ENCODE results near the gene BARX1. TPM values are rescaled to one million over a fixed set of nuclear protein-coding genes. Genes with fewer than 3 reads are reported as not detected.
"Not testable (repeated sequence)": the region's sequence is repeated elsewhere in the genome, so short reads cannot be mapped to it uniquely, and the experiment has no call there.

The BARX1 gene
- total RNA-seq, 1 donor from 2014 or later: not detected

DNA sequence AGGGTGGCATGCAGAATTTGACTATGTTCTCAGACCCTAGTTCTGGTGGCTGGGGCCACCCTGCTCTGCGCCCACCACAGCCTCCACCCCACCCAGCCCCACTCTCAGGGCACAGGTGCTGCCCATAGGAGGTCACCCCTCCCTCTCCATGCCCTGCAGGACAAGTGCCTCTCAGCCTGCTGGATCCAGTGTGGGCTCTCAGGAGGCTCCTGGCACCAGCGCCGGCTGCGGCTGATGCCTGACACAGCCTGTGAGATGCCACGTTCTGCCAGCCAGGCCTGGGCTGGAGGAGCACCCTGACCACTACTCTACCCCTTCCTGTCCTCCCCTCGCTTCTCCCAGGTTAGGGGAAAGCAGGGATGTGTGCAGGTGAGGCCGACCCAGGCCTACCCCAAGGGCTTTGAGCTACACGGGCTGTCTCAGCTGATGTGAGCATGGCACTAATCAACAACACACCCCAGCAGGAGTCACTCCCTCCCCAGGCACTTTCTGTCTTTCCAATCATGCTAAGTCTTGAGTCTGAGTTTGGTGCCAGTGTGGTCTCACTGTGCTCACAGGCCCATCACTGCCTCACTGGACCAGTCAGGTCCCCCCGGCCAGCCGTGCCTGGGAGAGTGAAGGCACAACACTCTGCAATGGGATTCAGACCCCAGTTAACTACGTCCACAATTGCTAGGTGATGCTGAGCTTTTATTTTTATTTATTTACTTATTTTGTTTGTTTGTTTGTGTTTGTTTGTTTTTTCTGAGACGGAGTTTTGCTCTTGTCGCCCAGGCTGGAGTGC, 12.1 kb upstream of the BARX1 start:
- no peak for DNase-seq (ENCODE audit: low read depth)

DNA sequence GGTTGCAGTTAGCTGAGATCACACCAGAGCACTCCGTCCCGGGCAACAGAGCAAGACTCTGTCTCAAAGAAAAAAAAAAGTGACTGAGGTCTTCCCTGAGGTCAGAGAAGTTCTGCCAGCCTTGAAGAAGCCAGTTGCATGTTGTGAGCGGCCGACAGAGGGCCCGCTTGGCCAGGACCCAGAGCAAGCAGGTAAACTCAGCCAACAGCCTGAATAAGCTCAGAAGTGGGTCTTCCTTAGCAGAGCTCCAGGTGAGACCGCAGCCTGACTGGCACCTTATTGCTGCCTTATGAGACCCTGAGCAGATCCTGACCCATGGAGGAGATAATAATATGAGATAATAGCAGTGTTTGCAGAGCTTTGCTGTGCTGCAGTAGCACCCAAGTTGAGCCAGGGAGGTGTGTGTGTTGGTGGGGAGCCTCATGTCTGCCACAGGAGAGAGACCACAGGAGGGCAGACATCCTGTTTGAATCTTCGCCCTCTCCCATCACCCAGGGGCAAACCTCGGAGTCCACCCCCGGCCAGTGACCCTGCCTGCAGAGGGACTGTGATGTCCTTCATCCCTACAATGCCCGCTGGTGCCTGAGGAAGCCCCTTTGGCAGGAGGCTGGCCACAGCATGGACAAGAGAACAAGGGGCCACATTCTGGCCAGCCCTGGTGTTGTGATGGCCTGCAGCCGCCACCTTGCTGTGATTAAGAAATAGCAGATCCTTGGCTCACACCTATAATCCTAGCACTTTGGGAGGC, 10.8 kb upstream of the BARX1 start:
- no peak for DNase-seq (ENCODE audit: low read depth)

DNA sequence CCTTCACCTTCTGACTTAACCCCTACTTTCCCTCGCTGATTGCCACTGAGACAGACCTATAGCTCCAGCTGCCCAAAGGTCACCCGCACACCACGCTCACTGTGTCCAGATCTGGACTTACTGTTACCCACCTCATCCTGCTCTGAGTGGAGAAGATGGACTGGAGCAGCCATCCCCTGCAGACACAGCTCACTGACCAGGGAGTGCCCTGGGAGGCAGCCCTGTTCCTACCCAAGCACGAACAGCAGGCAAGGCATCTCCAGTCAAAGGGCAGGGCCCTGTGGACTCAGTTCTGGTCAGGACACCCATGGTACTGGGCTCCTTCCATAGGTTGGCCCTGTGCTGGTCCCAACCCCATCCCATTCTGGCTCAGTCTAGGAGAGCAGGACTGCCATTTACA, 9.5 kb upstream of the BARX1 start:
- no peak for DNase-seq (ENCODE audit: low read depth)

DNA sequence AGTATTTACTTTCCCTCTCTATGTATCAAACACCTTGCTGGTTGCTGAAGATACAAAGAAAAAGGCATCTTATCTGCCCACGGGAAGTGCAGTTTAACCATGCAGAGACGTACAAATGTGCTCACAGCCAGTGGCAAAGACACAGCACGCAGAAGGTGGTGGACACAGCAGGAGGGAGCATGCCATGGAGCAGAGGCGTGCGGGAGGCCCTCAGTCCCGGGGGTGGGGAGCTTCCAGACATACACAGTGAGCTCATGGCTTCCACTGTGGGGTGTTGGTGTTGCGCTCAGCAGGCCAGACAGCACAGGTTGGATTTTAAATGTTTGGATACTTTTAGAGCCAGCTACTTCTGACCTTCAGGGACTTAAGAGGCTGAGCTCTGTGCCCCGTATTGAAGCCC, 8.8 kb upstream of the BARX1 start:
- DNase-seq (ENCODE audit: low read depth): no peak

DNA sequence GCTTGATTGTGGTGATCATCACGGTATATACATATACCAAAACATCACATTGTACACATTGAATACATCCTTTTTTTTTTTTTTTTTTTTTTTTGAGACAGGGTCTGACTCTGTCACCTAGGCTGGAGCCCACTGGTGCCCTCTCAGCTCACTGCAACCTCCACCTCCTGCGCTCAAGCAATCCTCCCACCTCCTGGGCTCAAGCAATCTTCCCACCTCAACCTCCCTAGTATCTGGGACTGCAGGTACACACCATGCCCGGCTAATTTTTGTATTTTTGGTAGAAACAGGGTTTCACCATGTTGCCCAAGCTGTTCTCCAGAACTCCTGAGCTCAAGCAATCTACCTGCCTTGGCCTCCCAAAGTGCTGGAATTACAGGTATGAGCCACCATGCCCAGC, 8.3 kb upstream of the BARX1 start:
- DNase-seq (ENCODE audit: low read depth): not testable (repeated sequence)

DNA sequence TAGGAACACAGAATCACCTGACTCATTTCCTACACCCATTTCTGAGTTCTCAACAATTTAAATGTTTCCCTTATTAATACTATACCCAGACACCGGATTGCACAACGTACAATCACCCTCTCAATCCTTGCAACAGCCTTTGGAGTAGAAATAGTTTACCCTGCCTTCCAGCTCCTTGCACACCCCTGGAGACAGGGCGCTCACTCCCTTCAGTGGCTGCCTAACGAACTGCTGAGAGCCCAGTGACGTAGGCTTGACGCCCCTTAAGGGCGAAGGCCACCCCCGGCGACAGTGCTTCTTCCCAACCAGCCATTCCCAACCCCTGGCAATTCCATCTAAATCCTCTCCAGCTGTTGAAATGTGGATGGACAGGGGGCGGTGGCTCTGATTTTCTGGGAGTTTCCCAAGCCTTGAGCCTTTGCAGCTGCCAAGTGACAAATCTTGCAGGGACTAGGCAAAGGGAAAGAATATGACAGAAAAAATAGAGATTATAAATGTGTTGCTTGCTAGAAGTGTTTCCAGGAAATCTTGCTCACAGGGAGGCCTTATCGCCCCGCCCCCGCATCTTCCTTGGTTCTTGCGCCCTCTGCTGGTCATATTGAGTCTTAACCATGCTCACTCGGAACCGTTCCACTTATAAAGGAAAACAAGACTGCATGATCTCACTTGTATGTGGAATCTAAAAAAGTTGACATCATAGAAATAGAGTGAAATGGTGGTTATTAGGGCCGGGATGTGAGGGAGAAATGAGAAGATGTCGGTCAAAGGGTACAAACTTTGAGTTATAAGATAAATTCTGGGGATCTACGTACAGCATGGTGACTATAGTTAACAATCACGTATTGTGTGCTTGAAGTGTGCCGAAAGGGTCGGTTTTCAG, 7.6 kb upstream of the BARX1 start:
- peak; percentile 93 for DNase-seq (ENCODE audit: low read depth)

DNA sequence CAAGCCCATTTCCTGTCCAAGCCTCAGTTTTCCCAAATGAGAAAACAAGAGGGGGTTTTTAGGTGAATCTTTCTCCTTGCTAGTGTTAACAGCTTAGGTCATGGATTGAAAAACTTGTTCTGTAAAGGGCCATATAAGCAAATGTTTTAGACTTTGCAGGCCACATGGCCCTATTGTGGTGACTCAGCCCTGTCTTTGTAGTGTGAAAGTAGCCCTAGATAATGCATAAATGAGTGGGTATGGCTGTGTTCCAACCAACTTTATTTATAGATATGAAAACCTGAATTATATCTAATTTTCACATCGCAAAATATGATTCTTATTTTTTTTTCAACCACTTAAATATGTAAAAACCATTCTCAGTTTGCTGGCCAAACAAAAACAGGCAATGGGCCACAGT, 6.9 kb upstream of the BARX1 start:
- no peak for DNase-seq (ENCODE audit: low read depth)

DNA sequence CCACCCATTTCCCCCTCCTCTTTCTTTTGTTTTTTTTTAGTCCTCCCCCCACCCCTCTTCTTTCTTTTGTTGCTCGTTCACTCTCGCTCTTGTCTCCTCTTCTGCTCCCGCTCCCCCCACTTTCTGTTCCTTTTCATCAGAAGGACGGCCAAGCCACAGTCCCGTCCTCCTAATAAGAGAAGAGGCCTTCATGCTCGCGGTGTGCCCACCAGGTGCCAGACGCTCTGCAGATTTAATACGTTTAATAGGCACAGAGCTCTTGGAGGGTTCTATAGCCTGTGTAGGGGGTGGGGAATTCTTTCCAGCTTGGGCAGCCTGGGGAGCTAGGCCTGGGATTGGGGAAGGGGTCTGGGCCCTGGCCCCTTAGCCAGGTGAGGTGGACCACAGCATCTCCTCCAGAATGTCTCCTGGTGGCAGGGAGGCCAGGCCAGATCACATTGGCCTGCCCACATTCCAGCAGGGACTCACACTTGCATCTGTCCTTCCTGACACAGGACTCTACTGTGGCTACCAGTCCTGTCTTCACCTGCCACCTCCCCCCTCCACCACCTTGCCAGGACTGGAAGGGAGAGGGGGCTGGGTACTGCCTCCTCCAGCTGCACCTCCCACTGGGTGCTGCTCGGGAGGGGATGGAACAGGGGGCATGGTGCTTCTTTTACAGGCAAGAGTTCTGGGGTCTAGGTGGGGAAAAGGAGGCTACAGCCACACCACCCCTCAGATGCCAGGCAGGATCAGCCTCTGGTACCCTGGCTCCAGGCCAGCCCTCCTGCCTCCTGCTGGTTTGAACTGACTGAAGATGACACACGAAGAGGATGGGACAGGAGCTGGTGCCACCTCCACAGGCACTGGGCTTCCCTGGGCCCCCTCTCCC, 6.1 kb upstream of the BARX1 start:
- no peak for DNase-seq (ENCODE audit: low read depth)

DNA sequence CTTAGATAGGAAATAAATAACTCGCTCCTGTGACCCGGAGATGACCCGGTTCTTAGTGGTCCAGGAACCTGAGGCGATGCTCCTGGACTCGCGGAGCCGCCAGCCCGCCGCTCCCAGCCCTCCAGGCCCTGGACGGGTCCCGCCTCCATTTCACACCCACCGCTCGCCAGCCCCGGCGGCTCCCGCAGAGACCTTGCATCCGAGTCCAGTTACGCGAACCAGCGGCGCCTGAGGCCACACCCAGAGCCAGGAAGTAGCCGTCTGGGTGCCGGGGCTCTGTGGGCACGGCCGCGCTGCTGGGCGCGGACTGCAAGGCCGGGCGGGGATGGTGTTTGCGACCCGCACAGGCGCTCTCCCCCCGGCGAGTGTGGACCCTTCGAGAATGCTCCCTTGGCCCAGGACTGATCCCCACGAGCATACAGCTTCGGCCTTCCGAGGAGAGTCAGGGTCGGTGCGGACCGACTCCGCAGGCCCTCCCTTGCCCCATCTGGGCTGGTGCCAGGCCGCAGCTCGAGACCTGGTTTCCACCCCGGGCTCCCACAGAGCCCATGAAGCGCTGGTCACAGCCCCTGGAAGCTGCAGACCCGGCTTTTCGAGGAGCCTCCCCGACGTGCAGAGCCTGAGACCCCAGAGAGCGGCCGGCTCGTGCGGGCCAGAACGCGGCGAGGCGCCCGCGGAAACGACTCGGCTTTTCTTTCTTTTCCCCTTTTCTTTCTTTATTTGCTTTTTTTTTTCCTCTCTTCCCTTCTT, 5.2 kb upstream of the BARX1 start:
- DNase-seq (ENCODE audit: low read depth): no peak

DNA sequence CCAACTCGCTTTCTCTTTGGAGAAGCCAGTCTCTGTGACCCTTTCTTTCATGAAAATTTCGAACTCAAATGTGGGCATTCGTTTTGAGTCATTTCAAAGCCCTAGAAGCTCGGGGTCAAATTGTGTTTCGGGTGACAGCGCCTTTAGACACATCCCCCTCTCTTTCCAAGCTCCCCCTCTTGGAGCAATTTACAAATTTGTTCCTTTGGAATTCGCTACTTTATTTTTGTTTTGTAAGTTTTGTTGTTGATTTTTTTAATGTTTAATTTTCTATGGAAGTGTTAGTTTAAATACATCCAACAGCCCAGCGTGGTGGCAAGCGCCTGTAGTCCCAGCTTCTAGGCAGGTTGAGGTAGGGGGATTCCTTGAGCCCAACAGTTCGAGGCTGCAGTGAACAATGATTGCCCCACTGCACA, 4.6 kb upstream of the BARX1 start:
- no peak for DNase-seq (ENCODE audit: low read depth)

DNA sequence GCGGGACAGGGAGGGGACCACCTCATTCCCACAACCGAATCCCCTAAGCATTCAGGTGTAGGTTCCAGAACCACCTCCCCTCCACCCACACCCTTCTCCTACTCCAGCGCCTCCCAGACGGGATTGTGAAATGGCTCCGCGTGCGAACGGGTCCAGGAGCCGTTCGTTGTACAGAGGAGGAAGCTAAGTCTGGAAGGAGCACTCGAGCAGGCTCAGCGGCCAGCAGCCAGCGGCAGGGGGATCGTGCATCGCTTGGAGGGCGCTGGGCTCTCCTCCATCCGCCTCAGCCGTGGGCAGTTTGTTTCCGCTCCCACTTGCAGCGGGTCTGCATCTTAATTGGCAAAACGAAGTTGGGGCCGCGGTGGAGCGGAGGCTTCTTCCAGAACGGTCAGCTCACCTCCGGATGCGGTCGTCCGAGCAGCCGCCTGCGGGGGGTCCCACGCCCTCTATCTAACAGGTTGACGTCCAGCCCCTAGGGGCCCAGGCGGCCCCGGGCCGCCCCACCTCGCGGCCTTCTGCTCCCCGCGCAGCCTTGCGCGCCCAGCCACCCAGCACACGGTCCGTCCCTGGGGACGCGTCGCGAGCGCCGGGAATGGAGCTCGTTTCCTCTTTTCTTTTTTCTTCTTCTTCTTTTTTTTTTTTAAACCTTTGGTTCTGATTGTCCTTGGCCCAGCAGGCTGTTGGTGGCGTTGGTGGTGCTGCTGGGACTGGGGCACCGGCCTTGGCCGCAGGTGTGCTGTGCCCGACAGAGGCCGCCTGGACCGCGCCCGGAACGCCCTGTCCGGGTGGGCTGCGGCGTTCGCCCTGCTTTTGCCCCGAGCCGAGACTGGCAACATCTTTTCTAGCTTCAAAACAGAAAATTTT, 3.9 kb upstream of the BARX1 start:
- no peak for DNase-seq (ENCODE audit: low read depth)

DNA sequence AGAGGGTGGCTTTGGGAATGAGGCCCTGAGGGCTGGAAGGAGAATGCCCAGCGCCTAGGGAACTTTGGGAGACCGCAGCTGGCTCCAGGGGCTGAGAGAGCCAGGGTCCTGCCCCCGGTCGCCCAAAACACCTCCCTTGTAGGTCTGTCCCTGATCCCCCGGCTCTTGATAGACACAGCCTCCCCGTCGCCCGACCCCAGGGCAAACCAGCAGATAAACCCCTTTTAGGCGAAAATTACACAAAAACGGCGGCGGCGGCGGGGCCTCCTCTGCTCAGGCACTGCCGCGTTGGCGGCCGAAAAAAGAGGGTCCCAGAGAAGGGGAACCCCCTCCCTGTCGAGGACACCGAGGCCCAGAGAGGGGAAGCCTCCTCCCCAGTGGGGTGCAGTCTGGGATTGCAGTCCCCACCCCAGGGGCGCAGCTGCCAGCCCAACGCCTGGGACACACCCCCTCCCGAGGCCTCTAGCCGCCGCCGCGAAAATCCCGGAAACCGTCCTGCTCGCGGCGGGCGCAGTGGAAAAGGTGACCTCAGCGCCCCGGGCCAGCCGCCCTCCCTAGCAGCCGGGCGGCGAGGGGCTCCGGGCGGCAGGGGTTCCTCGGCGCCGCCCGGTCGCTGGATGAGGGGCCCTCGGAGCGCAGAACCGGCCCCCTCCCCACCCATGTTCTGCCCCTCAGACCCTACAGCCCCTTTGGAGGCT, 3.1 kb upstream of the BARX1 start:
- DNase-seq (ENCODE audit: low read depth): no peak

DNA sequence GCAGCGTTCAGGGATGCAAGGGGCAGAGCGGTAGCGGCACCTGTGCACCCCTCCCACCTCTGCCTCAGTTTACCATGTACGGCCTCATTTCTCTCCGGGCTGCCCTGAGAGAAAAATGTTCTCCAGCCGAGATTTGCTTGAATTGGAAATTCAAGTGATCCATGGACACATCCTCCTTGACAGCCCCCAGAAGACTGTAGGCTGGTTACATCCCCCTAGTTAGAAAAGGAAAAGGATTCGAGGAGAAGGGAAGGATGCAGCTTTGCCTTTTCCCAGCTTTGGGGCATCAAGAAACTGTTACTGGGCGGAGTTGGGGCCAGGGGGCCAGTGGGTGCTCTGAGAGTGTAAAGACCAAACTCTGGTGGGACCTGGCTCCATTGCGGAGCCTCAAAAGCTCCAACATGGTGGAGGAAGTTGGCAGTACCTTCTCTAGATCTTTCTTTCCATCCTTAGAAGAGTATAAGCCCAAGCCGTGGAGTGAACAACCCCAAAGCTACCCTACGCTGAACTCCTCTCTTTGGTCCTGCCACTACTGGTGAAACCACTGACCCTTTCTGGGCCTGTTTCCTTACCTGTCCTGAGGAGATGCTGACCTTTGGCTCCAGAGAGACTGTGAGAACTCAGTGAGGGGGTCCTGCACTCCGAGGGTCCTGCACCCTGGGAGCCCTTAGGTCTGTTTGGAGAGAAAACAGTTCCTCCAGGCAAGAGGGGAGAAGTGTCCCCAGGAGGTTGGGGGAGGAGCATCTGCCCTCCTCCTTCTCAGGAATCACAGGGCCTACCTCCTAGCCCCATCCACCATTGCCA, 1.0 kb upstream of the BARX1 start:
- no peak for DNase-seq (ENCODE audit: low read depth)

DNA sequence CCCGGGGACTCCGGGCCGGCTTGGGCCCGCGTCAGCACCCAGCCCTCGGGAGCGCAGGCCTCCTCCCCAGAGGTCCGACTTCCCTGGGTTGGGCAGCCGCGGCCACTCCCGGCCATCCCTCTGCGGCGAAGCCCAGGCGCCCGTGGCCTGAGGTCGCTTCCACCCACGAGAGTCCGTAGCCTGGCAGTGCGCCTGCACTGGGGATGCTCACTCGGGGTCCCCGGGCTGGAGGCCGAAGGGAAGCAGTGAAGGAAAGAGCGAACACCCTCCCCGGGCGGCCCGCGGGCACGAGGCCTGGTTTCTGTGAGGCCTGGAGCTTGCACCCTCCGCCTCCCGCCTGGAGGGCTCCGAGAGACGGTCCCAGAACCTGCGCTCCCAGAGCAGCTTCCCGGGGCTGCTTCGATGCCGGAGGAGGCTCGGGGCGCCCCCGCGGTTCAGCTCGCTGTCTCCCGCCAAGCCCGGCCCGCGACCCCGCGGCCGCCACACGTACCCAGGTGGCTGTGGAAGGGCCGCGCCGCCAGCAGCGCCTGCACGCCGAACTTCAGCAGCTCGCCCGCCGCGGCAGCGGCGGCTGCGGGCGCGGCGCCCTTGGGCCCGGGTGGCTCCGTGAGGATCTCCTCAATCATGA, 607 bp downstream of the BARX1 start:
- no peak for DNase-seq (ENCODE audit: low read depth)

DNA sequence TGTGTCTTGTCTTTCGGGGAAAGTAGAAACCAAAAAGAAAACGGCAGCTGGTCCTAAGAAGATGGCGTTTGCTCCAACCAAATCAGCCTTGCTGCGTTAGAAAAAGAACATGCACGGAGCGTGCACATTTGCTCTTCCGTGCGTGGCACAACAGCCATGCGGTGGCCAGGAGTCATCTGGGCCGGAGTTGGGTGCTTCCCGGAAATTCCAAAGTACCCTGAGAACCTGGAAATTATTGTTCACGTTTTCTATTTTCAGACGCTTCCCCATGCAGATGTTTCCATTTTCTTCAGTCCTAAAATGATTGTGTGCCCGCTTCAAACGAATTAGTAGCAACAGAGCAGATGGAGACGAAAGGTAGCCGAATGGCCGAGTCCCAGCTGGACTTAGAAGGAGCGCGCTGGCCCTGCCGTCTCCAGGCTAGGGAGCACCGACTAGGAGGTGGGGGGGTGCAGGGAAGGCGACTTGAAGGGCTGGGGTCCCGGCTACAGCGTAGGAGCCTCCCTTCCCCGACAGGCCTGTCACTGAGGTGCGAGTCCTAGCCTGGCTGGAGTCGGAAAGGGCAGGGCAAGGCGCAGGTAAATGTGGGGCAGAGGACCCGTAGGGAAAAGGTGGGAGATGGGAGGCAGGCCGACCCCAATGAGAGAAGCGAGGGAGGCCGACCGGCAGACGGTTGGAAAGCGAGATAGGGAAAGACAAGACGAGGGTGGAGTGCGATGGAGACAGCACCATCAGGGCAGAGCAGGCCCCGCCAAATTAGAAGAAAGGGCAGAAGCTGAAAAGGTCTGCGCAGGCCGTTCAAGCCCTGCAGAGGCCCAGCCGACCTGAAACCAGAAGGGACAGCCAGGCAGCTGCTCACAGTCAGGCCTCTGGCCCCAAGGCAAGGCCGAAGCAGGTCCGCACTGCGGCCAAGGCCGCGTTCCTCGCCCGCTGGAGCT, 1.4 kb downstream of the BARX1 start:
- no peak for DNase-seq (ENCODE audit: low read depth)

All from myocyte (in vitro differentiated cells).